Neural cell (in vitro differentiated cells): ENCODE data around the gene ANKRD55.

Experiments
- EZH2 ChIP-seq: fragments of 200-600, 300-800 bp; shearing (Covaris generic), sonication (generic); IDR thresholded peaks from 2 replicates; pipeline ENCODE4 v1.6.1; 2014; ENCODE audit warnings: antibody characterized with exemption, low read length, borderline replicate concordance, mild to moderate bottlenecking; ENCODE audit not compliant: insufficient read depth, poor library complexity, severe bottlenecking
- TF ChIP-seq, protein P1 (sequence below): IDR thresholded peaks from 2 replicates; pipeline ENCODE4 v1.6.1; 2012; ENCODE audit warnings: borderline replicate concordance
- TF ChIP-seq, protein P2 (sequence below): fragments of 450-650 bp; IDR thresholded peaks from 2 replicates; pipeline ENCODE4 v1.5.1; 2014; ENCODE audit warnings: antibody characterized with exemption, mild to moderate bottlenecking, moderate library complexity; ENCODE audit not compliant: poor library complexity, severe bottlenecking

DNA sequence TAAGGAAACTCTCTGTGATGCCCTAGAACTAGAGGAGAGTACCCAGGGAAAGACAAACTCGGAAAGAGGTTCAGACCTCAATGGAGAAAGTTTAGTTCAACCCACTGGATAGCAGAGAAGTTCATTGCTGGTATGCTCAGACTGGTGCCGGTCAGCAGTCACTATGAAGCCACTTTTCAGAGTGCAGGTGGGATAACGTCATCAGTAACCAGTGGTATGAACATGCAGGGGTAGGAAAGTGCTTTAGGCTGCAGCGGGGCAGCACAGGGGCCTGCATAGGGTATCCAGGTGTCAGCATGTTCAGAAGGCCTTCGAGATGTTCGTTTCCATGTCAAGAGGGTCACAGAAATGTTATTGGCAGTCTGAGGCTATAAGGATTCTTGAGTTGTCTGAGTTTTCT, 20.8 kb upstream of the ANKRD55 start:
- TF ChIP-seq, protein P1, sequence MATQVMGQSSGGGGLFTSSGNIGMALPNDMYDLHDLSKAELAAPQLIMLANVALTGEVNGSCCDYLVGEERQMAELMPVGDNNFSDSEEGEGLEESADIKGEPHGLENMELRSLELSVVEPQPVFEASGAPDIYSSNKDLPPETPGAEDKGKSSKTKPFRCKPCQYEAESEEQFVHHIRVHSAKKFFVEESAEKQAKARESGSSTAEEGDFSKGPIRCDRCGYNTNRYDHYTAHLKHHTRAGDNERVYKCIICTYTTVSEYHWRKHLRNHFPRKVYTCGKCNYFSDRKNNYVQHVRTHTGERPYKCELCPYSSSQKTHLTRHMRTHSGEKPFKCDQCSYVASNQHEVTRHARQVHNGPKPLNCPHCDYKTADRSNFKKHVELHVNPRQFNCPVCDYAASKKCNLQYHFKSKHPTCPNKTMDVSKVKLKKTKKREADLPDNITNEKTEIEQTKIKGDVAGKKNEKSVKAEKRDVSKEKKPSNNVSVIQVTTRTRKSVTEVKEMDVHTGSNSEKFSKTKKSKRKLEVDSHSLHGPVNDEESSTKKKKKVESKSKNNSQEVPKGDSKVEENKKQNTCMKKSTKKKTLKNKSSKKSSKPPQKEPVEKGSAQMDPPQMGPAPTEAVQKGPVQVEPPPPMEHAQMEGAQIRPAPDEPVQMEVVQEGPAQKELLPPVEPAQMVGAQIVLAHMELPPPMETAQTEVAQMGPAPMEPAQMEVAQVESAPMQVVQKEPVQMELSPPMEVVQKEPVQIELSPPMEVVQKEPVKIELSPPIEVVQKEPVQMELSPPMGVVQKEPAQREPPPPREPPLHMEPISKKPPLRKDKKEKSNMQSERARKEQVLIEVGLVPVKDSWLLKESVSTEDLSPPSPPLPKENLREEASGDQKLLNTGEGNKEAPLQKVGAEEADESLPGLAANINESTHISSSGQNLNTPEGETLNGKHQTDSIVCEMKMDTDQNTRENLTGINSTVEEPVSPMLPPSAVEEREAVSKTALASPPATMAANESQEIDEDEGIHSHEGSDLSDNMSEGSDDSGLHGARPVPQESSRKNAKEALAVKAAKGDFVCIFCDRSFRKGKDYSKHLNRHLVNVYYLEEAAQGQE: no peak
- TF ChIP-seq, protein P2, sequence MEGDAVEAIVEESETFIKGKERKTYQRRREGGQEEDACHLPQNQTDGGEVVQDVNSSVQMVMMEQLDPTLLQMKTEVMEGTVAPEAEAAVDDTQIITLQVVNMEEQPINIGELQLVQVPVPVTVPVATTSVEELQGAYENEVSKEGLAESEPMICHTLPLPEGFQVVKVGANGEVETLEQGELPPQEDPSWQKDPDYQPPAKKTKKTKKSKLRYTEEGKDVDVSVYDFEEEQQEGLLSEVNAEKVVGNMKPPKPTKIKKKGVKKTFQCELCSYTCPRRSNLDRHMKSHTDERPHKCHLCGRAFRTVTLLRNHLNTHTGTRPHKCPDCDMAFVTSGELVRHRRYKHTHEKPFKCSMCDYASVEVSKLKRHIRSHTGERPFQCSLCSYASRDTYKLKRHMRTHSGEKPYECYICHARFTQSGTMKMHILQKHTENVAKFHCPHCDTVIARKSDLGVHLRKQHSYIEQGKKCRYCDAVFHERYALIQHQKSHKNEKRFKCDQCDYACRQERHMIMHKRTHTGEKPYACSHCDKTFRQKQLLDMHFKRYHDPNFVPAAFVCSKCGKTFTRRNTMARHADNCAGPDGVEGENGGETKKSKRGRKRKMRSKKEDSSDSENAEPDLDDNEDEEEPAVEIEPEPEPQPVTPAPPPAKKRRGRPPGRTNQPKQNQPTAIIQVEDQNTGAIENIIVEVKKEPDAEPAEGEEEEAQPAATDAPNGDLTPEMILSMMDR: no peak
- no peak for TF ChIP-seq EZH2
